Vagina (tissue), 2 donors: ENCODE measurements around the gene FAAP24.

Experiments used
- POLR2A ChIP-seq, 2 donors: fragments of 450-650 bp; IDR thresholded peaks; one replicate each; pipeline ENCODE4 v1.6.1; 2017; ENCODE audit warnings: antibody characterized with exemption in 2 of 2, mild to moderate bottlenecking in 2 of 2, moderate library complexity in 2 of 2
- POLR2AphosphoS5 ChIP-seq, 2 donors: sonication (generic); formaldehyde crosslinking; IDR thresholded peaks; one replicate each; pipeline ENCODE4 v1.9.0; 2017; ENCODE audit warnings: antibody characterized with exemption in 2 of 2, mild to moderate bottlenecking in 2 of 2, low read depth in 1 of 2; ENCODE audit not compliant: insufficient read depth in 1 of 2
- TF ChIP-seq, protein P1 (sequence below), 3 experiments: fragments of 450-650 bp in 2 of 3; fragments of 200-600 bp in 1 of 3; sonication (generic) in 1 of 3; IDR thresholded peaks; one replicate each; pipeline ENCODE4 v1.5.1; 2017 to 2019; ENCODE audit warnings: antibody characterized with exemption in 3 of 3, mild to moderate bottlenecking in 2 of 3, moderate library complexity in 2 of 3

DNA sequence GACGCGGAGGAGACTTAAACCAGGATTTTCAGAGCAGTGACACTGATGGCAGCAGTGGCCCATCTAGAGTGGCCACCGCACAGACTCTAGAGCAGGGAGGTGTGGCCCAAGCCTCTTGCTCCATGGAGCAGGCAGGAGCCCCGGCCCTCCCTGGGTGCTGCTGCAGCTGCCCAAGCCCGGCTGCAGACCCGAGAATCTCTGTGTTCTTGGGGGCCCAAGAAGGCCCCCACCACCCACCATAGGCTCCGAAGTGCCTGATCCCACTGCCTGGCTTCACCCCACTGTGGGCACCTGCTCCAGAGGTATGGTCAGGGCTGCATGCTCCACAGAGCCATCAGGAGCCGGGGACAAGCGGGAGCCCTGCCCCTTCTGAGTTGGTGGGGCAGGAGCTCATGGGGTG lies 36.4 kb upstream of the FAAP24 start:
- TF ChIP-seq, protein P1, sequence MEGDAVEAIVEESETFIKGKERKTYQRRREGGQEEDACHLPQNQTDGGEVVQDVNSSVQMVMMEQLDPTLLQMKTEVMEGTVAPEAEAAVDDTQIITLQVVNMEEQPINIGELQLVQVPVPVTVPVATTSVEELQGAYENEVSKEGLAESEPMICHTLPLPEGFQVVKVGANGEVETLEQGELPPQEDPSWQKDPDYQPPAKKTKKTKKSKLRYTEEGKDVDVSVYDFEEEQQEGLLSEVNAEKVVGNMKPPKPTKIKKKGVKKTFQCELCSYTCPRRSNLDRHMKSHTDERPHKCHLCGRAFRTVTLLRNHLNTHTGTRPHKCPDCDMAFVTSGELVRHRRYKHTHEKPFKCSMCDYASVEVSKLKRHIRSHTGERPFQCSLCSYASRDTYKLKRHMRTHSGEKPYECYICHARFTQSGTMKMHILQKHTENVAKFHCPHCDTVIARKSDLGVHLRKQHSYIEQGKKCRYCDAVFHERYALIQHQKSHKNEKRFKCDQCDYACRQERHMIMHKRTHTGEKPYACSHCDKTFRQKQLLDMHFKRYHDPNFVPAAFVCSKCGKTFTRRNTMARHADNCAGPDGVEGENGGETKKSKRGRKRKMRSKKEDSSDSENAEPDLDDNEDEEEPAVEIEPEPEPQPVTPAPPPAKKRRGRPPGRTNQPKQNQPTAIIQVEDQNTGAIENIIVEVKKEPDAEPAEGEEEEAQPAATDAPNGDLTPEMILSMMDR (IDR thresholded peaks at IDR 0.05) = no peak
- no peak for TF ChIP-seq POLR2A (IDR thresholded peaks at IDR 0.05)
- no peak for TF ChIP-seq POLR2AphosphoS5 (IDR thresholded peaks at IDR 0.05; ENCODE audit: insufficient read depth in 1 of 2, low read depth in 1 of 2)
